Left lung (tissue), 10 donors: Measurements from ENCODE around the gene MRC2. TPM values are rescaled to one million over a fixed set of nuclear protein-coding genes. Genes with fewer than 3 reads are reported as not detected.

Source experiments
- ATAC-seq: fragments of 200-7000 bp; cut with Tn5 transposase; one replicate; pipeline ENCODE4 v1.9.1; 2020; ENCODE audit warnings: moderate library complexity
- DNase-seq, 4 donors: peaks; one replicate each; pipeline ENCODE4 v3.0.0-alpha.2; 2013 to 2020
- H3K27ac ChIP-seq, 2 donors: fragments of 200-600 bp; sonication (generic) in 1 of 2; one replicate each; pipeline versions ENCODE4 v1.5.0 to v1.8.0; 2020 to 2021
- H3K27me3 ChIP-seq, 2 donors: fragments of 200-600 bp; sonication (generic) in 1 of 2; one replicate each; pipeline versions ENCODE4 v1.5.0 to v1.8.0; 2020 to 2021
- H3K36me3 ChIP-seq, 2 donors: fragments of 200-600 bp; sonication (generic) in 1 of 2; one replicate each; pipeline versions ENCODE4 v1.5.0 to v1.8.0; 2020 to 2021
- H3K4me1 ChIP-seq, 2 donors: fragments of 200-600 bp; one replicate each; pipeline ENCODE4 v1.8.0; 2021
- H3K4me3 ChIP-seq, 2 donors: fragments of 200-600 bp; sonication (generic) in 1 of 2; one replicate each; pipeline versions ENCODE4 v1.5.0 to v1.8.0; 2020 to 2021; ENCODE audit warnings: mild to moderate bottlenecking in 1 of 2
- H3K9me3 ChIP-seq, 2 donors: fragments of 200-600 bp; sonication (generic) in 1 of 2; one replicate each; pipeline versions ENCODE4 v1.5.0 to v1.8.0; 2020 to 2021
- intact Hi-C, 2 donors: fragments of 100-400 bp; cut with DNase I; formaldehyde crosslinking; loops; one replicate each; pipeline versions ENCODE4 v1.11.2 to v1.14.2; 2022
- polyA plus RNA-seq, 6 donors: library from polyadenylated mRNA; unstranded; fragments of 120-200 nt; gene quantifications; one replicate each; pipeline ENCODE4 v1.2.1, GENCODE V29; 2013; ENCODE audit not compliant: insufficient read length in 6 of 6
- total RNA-seq, 2 donors: library from RNA; stranded (reverse); fragmentation: NEBNext Ultra II Directional; extraction: Animal tissue kit (Norgen Biotek cat#: 25700); gene quantifications; one replicate each; pipeline ENCODE4 v1.2.1, GENCODE V29; 2021
- TF ChIP-seq, protein P1 (sequence below), 2 donors: fragments of 200-600 bp; sonication (generic) in 1 of 2; IDR thresholded peaks; one replicate each; pipeline versions ENCODE4 v1.5.0 to v1.8.0; 2021; ENCODE audit warnings: antibody characterized with exemption in 2 of 2
- donor health status: DM: no; HTN: yes; CAD: no.
- donor health status: DM: no; HTN: no; CAD: no.

The MRC2 gene
- total and polyA plus RNA-seq, 8 donors, result 84.5 to 151 (median 101) TPM

DNA sequence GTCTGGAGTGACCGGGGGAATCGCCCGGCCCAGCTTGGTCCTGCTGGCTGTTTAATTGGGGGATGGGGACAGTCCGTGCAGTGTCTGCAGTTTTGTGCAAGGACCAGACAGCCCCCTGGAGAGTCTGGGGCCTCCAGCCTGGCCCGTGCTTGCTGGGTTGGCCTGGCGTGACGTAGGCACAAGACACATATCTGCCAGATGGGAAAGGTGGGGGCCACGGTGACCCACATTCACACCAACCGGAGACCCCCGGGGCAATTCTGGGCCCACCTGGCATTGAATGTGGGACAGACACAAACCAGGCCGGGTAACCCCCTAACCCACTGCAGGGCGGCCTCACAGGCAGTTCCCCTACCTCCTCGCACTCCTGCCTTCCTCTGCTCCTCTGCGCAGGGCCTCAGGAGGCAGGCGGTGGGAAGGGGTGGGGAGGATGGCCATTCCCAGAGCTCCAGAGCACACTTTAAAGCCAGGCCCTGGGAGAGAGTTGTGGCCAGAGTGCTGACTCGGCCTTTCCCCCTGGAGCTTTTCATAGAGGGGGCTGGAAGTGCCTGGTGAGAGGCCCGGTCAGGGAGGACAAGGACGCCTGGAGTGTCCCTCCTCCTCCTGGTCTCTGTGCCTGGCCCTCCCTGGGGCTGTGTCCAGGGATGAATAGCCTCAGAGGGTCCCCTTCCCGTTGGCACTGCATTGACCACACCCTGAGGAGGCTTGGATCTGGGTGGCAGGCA lies 1.5 kb downstream of the MRC2 start:
- Histone ChIP-seq H3K4me1 (peaks cover 8 to 41% of the 10 kb centered on the region in 2 donors), H3K9me3 (no peaks in the 10 kb centered on the region), H3K27me3 (peaks cover 0 to 51% of the 10 kb centered on the region in 2 donors), H3K27ac (peak overlapping the region; percentile 72 to 86), H3K4me3 (peak overlapping the region; percentile 49 to 70), H3K36me3 (no peaks in the 10 kb centered on the region)
- ATAC-seq (no peak), DNase-seq (peak in 1 of 4 donors; percentile 61)
- intact Hi-C loops, result no loop called here
- TF ChIP-seq, protein P1, sequence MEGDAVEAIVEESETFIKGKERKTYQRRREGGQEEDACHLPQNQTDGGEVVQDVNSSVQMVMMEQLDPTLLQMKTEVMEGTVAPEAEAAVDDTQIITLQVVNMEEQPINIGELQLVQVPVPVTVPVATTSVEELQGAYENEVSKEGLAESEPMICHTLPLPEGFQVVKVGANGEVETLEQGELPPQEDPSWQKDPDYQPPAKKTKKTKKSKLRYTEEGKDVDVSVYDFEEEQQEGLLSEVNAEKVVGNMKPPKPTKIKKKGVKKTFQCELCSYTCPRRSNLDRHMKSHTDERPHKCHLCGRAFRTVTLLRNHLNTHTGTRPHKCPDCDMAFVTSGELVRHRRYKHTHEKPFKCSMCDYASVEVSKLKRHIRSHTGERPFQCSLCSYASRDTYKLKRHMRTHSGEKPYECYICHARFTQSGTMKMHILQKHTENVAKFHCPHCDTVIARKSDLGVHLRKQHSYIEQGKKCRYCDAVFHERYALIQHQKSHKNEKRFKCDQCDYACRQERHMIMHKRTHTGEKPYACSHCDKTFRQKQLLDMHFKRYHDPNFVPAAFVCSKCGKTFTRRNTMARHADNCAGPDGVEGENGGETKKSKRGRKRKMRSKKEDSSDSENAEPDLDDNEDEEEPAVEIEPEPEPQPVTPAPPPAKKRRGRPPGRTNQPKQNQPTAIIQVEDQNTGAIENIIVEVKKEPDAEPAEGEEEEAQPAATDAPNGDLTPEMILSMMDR (IDR thresholded peaks at IDR 0.05), result no peak

DNA sequence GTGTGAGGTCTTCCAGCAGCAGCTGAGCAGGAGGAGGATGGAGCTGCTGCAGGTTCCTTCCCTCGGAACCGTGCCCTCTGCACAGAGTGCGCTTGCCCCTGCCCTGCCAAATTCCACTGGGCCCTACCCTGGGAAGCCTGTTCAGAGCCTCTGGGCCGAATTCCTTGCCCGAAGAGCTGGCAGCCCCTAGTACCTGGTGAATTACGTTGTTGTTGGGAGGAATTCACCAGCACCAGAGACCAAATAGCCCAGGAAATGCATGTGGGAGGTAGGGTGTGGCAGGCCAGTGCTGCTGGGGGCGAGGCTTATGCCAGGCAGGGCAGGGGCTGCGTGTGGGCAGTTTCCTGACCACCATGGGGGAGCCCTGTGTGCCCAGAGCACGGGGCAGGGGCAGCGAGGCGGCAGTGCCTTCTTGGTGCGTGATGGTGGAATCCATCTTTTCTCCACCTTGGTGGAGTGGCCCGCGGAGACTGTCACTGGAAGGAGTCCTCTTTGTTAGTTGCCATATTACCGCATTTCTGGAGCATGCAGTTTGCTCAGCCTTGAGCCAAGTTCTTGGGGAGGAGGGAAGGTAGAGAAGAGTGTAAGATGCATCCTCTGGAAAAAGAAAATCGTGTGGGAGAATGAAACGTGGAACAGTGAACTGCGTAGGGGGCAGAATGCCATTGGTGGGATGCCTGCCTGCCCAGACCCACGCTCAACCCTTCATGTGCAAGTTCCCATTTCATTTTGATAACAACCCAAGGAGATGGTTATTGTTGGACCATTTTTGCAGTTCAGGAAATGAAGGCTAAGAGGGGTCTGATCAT lies 2.3 kb downstream of the MRC2 start:
- peaks cover 8 to 41% of the 10 kb centered on the region in 2 donors for H3K4me1 ChIP-seq

DNA sequence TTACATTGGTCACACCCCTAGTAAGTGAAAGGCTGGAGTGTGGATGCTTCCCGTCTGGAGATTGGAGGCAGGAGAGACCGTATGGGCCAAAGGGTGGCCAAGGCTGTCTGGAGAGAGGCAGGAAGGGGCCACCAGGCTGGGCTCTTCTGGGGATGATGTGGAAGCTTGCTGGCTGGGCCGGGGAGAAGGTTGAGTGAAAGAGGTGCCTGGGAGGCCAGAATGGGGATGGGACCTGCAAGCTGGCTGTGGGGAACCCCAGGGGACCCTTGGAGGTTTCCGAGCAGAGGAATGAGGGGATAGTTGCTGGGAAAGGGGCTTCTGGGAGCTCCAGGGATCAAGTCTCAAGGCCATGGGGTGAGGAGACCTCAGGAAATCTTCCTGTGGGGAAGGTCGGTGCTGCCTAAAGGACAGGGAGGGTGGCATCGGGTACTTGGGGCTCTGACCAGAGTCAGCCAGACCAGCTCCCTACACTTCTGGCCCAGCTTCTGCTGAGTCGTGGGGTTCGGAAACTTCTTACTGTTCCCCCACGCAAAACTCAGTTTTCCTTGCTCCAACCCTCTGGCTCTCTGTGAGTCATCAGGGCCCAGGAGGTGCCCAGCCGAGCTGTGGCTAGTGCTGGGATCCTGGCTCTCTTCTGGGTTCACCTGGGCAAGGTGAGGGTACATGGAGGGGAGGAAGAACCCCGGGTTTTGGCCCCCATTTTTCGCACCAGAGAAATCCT lies 3.1 kb downstream of the MRC2 start:
- no peak for ATAC-seq
- no peak for DNase-seq
- H3K36me3 ChIP-seq, result no peaks in the 10 kb centered on the region
- peaks cover 8 to 38% of the 10 kb centered on the region in 2 donors for H3K4me1 ChIP-seq
- peaks cover 0 to 51% of the 10 kb centered on the region in 2 donors for H3K27me3 ChIP-seq
- intact Hi-C loops, result no loop called here
- TF ChIP-seq, protein P1 (IDR thresholded peaks at IDR 0.05), result no peak
- H3K4me3 ChIP-seq, result peak overlapping the region in 1 of 2 donors; percentile 2
- no peaks in the 10 kb centered on the region for H3K9me3 ChIP-seq
- no peak overlapping the region for H3K27ac ChIP-seq

More for the DNA sequence above, 2.3 kb downstream of the MRC2 start:
- ATAC-seq, result no peak
- peaks cover 0 to 51% of the 10 kb centered on the region in 2 donors for H3K27me3 ChIP-seq
- H3K9me3 ChIP-seq, result no peaks in the 10 kb centered on the region
- H3K36me3 ChIP-seq, result no peaks in the 10 kb centered on the region
- H3K4me3 ChIP-seq, result peak overlapping the region; percentile 49 to 70
- intact Hi-C loops, result no loop called here
- H3K27ac ChIP-seq, result peak overlapping the region in 1 of 2 donors; percentile 86
- TF ChIP-seq, protein P1 (IDR thresholded peaks at IDR 0.05), result no peak
- no peak for DNase-seq

DNA sequence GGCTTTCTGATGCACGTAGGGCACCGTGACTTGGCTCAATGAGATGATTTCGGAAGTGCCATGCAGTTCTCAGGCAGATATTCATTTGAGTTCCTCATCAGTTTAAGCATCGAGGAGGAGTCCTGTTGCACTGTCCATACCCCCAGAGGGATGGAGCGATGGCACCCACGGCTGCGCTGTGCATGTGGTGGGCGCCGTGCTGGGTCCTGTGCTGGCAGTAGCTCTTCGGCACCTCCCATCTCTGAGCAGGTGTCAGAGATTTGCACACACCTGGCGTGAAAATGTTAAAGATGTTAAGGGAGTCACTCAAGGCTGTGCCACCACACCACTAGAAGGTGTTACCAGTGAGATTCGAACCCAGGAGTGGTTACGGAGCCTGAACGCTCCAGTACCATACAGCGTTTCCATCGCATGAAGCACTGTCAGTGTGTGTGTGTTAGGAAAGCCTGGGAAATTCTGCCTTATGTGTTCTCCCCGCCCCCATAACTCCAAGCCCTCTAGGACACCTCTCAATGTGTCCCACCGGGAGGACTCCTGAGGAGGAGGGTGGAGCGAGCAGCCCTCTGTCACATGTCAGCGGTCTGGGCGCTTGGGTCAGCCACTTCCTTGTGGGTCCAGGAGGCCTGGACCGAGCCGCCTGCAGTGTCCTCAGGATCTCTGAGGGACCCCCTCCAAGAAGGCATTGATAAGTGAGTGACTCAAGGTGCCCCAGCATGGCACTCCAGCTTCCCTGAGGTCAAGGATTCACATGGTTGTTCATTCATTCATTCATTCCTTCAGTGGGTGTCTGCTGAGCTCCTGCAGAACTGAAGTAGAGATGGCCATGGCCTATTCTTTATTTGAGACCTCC lies 3.8 kb downstream of the MRC2 start:
- no peak overlapping the region for H3K27ac ChIP-seq
- TF ChIP-seq, protein P1 (IDR thresholded peaks at IDR 0.05), result no peak
- ATAC-seq, result no peak

More for the DNA sequence above, 3.8 kb downstream of the MRC2 start:
- DNase-seq, result no peak
- intact Hi-C loops, result no loop called here
- Histone ChIP-seq H3K9me3 (no peaks in the 10 kb centered on the region), H3K4me3 (no peak overlapping the region), H3K27me3 (peaks cover 0 to 50% of the 10 kb centered on the region in 2 donors), H3K36me3 (no peaks in the 10 kb centered on the region), H3K4me1 (peaks cover 8 to 31% of the 10 kb centered on the region in 2 donors)
